GM13977 (cell line): Measurements from ENCODE around the gene ATP9A.

Experiments used
- DNase-seq: peaks from one replicate; pipeline ENCODE4 v3.0.0; 2012; ENCODE audit warnings: low spot score
- CTCF ChIP-seq: IDR thresholded peaks from 2 replicates; pipeline ENCODE4 v1.5.1; 2012; ENCODE audit warnings: mild to moderate bottlenecking, control low read depth; ENCODE audit not compliant: insufficient read depth; ENCODE audit errors: extremely low read depth, missing control alignments
- in situ Hi-C: fragments of 300-500 bp; cut with MboI; formaldehyde crosslinking; loops from one replicate; pipeline ENCODE4 v1.12.0; 2022; ENCODE audit warnings: low sequenced_read_pairs, low pct_unique_long_range_greater_than_20kb, mixed read lengths, inconsistent platforms; ENCODE audit not compliant: unreplicated experiment

Gene ATP9A

GRCh38 chr20:51637241-51637640, 130.9 kb downstream of the ATP9A start:
- in situ Hi-C loops, result loop anchor here (25.0 kb wide), 1 partner anchor 650 kb away; no protein-coding TSS in a partner anchor
- DNase-seq, result no peak
- TF ChIP-seq CTCF, result no peak

- in situ Hi-C loops, result loop anchor here (25.0 kb wide), 1 partner anchor 649 kb away; no protein-coding TSS in a partner anchor
- TF ChIP-seq CTCF, result no peak
- DNase-seq, result no peak
These were observed 132.1 kb downstream of the ATP9A start for GRCh38 chr20:51636123-51636522.

- in situ Hi-C loops, result loop anchor here (25.0 kb wide), 1 partner anchor 648 kb away; no protein-coding TSS in a partner anchor
- TF ChIP-seq CTCF, result no peak
- no peak for DNase-seq
These were observed 132.5 kb downstream of the ATP9A start for GRCh38 chr20:51635680-51636079.

- no peak for TF ChIP-seq CTCF
- no peak for DNase-seq
- in situ Hi-C loops, result loop anchor here (25.0 kb wide), 1 partner anchor 648 kb away; no protein-coding TSS in a partner anchor
These were observed 133.3 kb downstream of the ATP9A start for GRCh38 chr20:51634877-51635276.

- TF ChIP-seq CTCF, result no peak
- in situ Hi-C loops, result loop anchor here (25.0 kb wide), 1 partner anchor 647 kb away; no protein-coding TSS in a partner anchor
- DNase-seq, result no peak
These were observed 133.9 kb downstream of the ATP9A start for GRCh38 chr20:51634257-51634656.

- in situ Hi-C loops, result loop anchor here (25.0 kb wide), 1 partner anchor 646 kb away; no protein-coding TSS in a partner anchor
- no peak for DNase-seq
- no peak for TF ChIP-seq CTCF
These were observed 134.8 kb downstream of the ATP9A start for GRCh38 chr20:51633430-51633829.

GRCh38 chr20:51631953-51632352, 136.2 kb downstream of the ATP9A start:
- DNase-seq, result no peak
- in situ Hi-C loops, result loop anchor here (25.0 kb wide), 1 partner anchor 645 kb away; no protein-coding TSS in a partner anchor
- no peak for TF ChIP-seq CTCF
